Nephron (organoid): ENCODE data around the gene ADIPOR2.

Experiments
- H3K27ac Mint-ChIP-seq, 3 experiments: 2 replicates each; pipeline ENCODE4 v1.8.0; 2020; ENCODE audit warnings: mixed read lengths in 3 of 3, mild to moderate bottlenecking in 2 of 3, moderate library complexity in 1 of 3
- H3K27me3 Mint-ChIP-seq: 2 replicates; pipeline ENCODE4 v1.8.0; 2021; ENCODE audit warnings: low read depth, mild to moderate bottlenecking, moderate library complexity, mixed read lengths
- H3K36me3 Mint-ChIP-seq: 2 replicates; pipeline ENCODE4 v1.8.0; 2020; ENCODE audit warnings: low read depth, mixed read lengths
- H3K4me1 Mint-ChIP-seq: 2 replicates; pipeline ENCODE4 v1.8.0; 2020; ENCODE audit warnings: mixed read lengths
- H3K4me3 Mint-ChIP-seq, 3 experiments: 2 replicates each; pipeline ENCODE4 v1.8.0; 2020; ENCODE audit warnings: mild to moderate bottlenecking in 3 of 3, mixed read lengths in 3 of 3, moderate library complexity in 2 of 3
- H3K9me3 Mint-ChIP-seq: 2 replicates; pipeline ENCODE4 v1.8.0; 2020; ENCODE audit warnings: mixed read lengths
- TF ChIP-seq, protein P1 (sequence below), 3 experiments: fragments of 200-600 bp; sonication (generic); IDR thresholded peaks; one replicate each; pipeline ENCODE4 v1.5.0; 2021; ENCODE audit warnings: antibody characterized with exemption in 3 of 3; ENCODE audit not compliant: unreplicated experiment in 3 of 3

The ADIPOR2 gene

GRCh38 chr12:1836241-1836803 is 145.5 kb downstream of the ADIPOR2 start:
- Mint-ChIP-seq H3K27me3 (peaks cover 56% of the 10 kb centered on the region), H3K4me1 (peaks cover 19% of the 10 kb centered on the region), H3K27ac (no peak overlapping the region), H3K36me3 (no peaks in the 10 kb centered on the region), H3K9me3 (no peaks in the 10 kb centered on the region), H3K4me3 (no peak overlapping the region)
- TF ChIP-seq, protein P1, sequence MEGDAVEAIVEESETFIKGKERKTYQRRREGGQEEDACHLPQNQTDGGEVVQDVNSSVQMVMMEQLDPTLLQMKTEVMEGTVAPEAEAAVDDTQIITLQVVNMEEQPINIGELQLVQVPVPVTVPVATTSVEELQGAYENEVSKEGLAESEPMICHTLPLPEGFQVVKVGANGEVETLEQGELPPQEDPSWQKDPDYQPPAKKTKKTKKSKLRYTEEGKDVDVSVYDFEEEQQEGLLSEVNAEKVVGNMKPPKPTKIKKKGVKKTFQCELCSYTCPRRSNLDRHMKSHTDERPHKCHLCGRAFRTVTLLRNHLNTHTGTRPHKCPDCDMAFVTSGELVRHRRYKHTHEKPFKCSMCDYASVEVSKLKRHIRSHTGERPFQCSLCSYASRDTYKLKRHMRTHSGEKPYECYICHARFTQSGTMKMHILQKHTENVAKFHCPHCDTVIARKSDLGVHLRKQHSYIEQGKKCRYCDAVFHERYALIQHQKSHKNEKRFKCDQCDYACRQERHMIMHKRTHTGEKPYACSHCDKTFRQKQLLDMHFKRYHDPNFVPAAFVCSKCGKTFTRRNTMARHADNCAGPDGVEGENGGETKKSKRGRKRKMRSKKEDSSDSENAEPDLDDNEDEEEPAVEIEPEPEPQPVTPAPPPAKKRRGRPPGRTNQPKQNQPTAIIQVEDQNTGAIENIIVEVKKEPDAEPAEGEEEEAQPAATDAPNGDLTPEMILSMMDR (IDR thresholded peaks at IDR 0.05; ENCODE audit: unreplicated experiment in 3 of 3): no peak

DNA sequence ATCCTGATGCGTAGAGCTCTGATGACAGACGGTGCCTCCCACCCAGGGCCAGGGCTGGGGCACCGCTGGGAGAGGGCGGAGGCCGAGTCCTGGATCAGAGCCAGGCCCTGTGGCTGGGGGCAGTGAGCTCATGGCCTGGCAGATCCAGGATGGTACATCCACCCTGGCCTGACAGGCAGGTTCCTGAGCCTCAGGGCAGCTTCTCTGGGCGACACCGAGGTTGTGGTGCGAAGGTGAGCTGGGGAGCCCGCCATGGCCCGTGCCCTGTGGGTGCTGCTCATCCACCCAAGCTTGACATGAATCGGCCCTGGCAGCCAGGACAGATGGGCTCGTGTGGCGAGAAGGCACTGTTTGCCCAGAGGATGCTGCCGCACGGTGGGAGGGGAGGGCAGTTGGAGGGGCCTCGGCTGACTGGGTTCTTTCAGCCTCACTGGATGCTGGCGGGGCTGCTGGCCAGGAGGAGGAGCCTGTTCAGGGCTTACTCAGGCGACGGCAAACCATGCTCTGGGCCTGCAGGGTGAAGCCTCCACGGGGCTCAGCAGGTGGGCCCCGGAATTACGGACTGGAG is 146.1 kb downstream of the ADIPOR2 start:
- H3K27ac Mint-ChIP-seq: no peak overlapping the region
- TF ChIP-seq, protein P1 (IDR thresholded peaks at IDR 0.05; ENCODE audit: unreplicated experiment in 3 of 3): no peak

GRCh38 chr12:1837541-1838204 is 146.8 kb downstream of the ADIPOR2 start:
- Mint-ChIP-seq H3K36me3 (no peaks in the 10 kb centered on the region), H3K4me1 (peaks cover 19% of the 10 kb centered on the region), H3K9me3 (no peaks in the 10 kb centered on the region), H3K27ac (no peak overlapping the region), H3K4me3 (no peak overlapping the region), H3K27me3 (peaks cover 59% of the 10 kb centered on the region)
- TF ChIP-seq, protein P1 (IDR thresholded peaks at IDR 0.05; ENCODE audit: unreplicated experiment in 3 of 3): no peak

More for the DNA sequence above, 146.1 kb downstream of the ADIPOR2 start:
- Mint-ChIP-seq H3K36me3 (no peaks in the 10 kb centered on the region), H3K9me3 (no peaks in the 10 kb centered on the region), H3K4me3 (no peak overlapping the region), H3K27me3 (peaks cover 59% of the 10 kb centered on the region), H3K4me1 (peaks cover 19% of the 10 kb centered on the region)
